ENCODE measurements around the gene TNNI3. TPM values are rescaled to one million over a fixed set of nuclear protein-coding genes. Genes with fewer than 3 reads are reported as not detected.

TNNI3 gene
- total and polyA plus RNA-seq, 2 of the 4 experiments (the other 2 are of a cell fraction) = not detected

GRCh38 chr19:55116232-55116858, 41.2 kb downstream of the TNNI3 start:
- Histone ChIP-seq H3K18ac (ENCODE audit: low read depth, low read length) (no peak overlapping the region), H3K4me3 (ENCODE audit: insufficient read depth, low read depth, low read length) (peak overlapping the region; percentile 55), H3K4me2 (ENCODE audit: low read depth, low read length) (peak overlapping the region; percentile 89), H3K36me3 (ENCODE audit: control insufficient read depth, insufficient read depth, low read length) (peaks cover 7% of the 10 kb centered on the region; the same call in 1 of the 2 replicates), H3K9me3 (ENCODE audit: control insufficient read depth, insufficient read depth, low read length) (no peaks in the 10 kb centered on the region), H2AK9ac (replicated peaks; ENCODE audit: low read depth, low read length, poor library complexity) (peak overlapping the region; percentile 98), H3K27ac (ENCODE audit: insufficient read depth, low read length) (peak overlapping the region; percentile 70), H3K27me3 (ENCODE audit: control insufficient read depth, insufficient read depth, low read length) (no peaks in the 10 kb centered on the region), H2AK5ac (ENCODE audit: low read depth, low read length) (peak overlapping the region; percentile 80), H2BK5ac (ENCODE audit: low read depth, low read length, poor library complexity, severe bottlenecking) (peak overlapping the region; percentile 14), H2BK15ac (ENCODE audit: low read depth, low read length) (no peak overlapping the region), H4K5ac (ENCODE audit: low read depth, low read length) (0 out of 2 replicates have a peak overlapping the region, but pooled peaks have one; percentile 12), H3K9ac (ENCODE audit: low read depth, low read length) (peak overlapping the region; percentile 79), H3K4ac (ENCODE audit: low read depth, low read length) (peak overlapping the region; percentile 73), H3K79me1 (ENCODE audit: low read depth in 1 of 2, low read length in 2 of 2) (peaks cover 15 to 44% of the 10 kb centered on the region in 2 experiments; a peak in 3 of 4 replicates), H2AFZ (replicated peaks; ENCODE audit: low read length, poor library complexity) (peak overlapping the region; percentile 87), H4K91ac (ENCODE audit: insufficient read depth, low read depth, low read length) (peak overlapping the region; percentile 13; the same call in 1 of the 2 replicates), H3K4me1 (ENCODE audit: control insufficient read depth, insufficient read depth, low read length) (peaks cover 13% of the 10 kb centered on the region), H4K20me1 (ENCODE audit: insufficient read depth, low read length) (peaks cover 56% of the 10 kb centered on the region), H2BK20ac (ENCODE audit: low read depth, low read length) (no peak overlapping the region), H3K56ac (ENCODE audit: extremely low read depth, insufficient read depth, low read length) (peak overlapping the region; percentile 39), H3K14ac (replicated peaks; ENCODE audit: low read depth, low read length) (peak overlapping the region; percentile 71), H3K9me1 (ENCODE audit: insufficient read depth, low read length) (peaks cover 4% of the 10 kb centered on the region; the same call in 1 of the 2 replicates), H4K8ac (ENCODE audit: low read depth in 2 of 2, low read length in 2 of 2) (peak overlapping the region in 1 of 2 experiments; percentile 64; a peak in 2 of 4 replicates), H2BK120ac (ENCODE audit: low read depth, low read length) (no peak overlapping the region), H3K23ac (ENCODE audit: low read depth, low read length) (peak overlapping the region; percentile 74)
- 1% methylated on average over 19 of the region's 25 CpGs; no CpG with 5 or more reads in 1 of the 2 experiments for WGBS, 2 experiments (ENCODE audit: extremely low coverage in 2 of 2, insufficient read length in 1 of 2)
- ChIA-PET POLR2A (ENCODE audit: unreplicated experiment) (no interaction called here), CTCF (no interaction called here)
- no TSS peak for BruUV-seq (replicated peaks)
- dilution Hi-C loops (cut with HindIII; ENCODE audit: low sequenced_read_pairs, unreplicated experiment) = no loop called here
- peak; percentile 66 for DNase-seq
- TF ChIP-seq USF2 (IDR thresholded peaks at IDR 0.05; ENCODE audit: low read depth, low read length) (peak; percentile 95), NFE2L2 (IDR thresholded peaks at IDR 0.05; ENCODE audit: low read depth, low read length) (no peak)
- in situ Hi-C loops (cut with MboI; ENCODE audit: low sequenced_read_pairs) = loop anchor here (25.0 kb wide), 1 partner anchor 521 kb away; the partner anchor contains the start of genes CCDC106, ZNF580 and ZNF581
- peak; percentile 51 for ATAC-seq (ENCODE audit: low read depth)
- intact Hi-C loops (cut with micrococcal nuclease) = no loop called here
